Middle frontal gyrus (tissue), 1 donor: ENCODE data around the gene CANT1.
"Not testable (repeated sequence)": the region's sequence is repeated elsewhere in the genome, so short reads cannot be mapped to it uniquely, and the experiment has no call there.

Experiments
- DNase-seq: peaks from one replicate; pipeline ENCODE4 v3.0.0-alpha.2; 2015; ENCODE audit warnings: low spot score; ENCODE audit errors: extremely low spot score

Gene CANT1

GRCh38 chr17:78961571-78961970, 48.0 kb downstream of the CANT1 start:
- no peak for DNase-seq

DNA sequence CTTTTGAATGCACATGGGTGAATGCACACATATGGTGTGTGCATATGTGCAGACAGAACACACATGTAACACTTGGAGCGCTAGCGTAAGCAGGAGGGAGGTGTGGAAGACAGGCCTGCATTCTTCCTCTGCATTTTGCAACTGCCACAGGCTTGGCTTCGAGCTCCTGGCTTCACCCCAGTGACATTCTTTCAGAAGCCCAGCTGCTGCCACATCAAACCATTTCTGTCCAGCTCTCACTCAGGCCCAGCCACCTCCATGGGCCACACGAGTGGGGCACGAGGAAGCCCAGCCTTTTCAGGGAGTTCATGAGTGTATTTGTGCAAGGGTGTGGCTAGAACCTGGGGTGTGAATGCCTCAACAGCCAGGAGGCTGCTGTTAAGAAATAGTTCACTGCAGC, 48.6 kb downstream of the CANT1 start:
- DNase-seq: no peak

DNA sequence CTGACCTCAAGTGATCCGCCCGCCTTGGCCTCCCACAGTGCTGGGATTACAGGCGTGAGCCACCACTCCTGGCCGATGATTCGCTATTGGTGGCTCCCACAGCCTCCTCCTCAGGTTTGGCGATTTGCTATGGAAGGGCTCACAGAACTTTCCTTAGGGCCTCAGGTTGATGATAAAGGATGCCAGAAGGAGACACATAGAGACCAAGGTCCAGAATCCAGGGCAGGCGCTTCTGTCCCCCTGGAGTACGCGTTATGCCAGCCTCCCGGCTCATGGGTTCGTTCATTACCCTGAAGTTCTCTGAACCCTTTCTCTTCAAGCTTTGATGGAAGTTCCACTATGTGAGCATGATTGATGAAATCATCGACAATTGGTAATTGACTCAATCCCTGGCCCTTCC, 49.8 kb downstream of the CANT1 start:
- no peak for DNase-seq

DNA sequence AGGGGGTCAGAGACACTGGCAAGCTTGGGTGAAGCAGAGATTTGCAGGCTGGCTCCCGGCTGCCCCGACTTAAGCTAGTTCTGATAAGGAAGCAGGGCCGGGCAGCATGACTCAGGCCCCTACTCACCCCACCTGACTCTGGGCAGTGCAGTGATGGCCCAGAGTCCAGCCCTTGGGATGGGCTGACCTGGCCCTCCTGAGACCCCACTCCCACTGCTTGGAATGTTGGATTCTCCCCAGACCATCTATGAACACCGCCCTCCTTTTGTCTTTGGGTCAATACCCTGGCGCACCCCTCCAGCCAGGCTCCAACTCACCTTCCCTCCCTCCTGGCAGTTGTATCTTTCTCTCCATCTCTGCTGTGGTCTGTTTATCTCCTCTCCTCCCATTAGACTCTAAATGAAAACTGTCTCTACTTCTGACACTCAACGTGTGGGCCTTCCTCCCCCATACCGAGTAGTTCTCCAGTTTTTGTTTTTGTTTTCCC, 50.9 kb downstream of the CANT1 start:
- DNase-seq: no peak

DNA sequence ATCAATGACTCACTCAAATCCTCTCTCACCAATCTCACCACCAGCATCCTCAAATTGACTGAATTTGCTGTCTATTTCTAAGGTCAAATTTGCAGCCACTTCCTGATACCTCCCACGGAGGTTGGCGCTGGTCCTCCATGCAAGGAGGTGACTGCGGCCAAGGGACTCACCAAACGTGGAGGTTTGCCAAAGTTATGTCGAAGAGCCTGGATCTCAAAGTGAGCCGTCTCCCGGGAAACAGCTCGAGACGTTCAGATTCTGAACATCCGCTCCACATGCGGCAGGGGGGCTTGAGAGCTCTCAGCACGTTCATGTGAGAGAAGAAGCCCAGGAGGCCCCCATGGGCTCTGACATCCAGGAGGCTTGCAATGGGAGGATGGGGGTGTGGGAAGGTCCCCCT, 52.4 kb downstream of the CANT1 start:
- DNase-seq: no peak

DNA sequence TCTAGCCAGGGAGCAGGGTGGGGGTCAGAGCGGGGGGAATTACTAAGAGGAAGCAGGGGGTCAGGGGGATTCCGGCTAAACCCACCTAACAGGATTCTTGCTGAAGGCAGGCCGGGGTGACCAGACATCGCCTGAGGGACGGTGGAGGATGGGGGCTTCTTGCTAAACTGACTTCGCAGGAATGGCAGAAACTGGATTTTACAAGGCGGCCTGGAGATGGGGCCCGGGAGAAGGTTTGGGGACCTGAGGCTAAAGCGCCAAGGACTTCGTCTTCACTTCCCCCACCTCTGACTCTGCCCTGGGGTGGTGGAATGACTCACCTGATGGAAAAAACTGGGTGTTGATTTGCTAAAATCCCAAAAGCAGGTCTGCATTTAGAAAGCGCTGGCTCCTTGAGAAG, 53.3 kb downstream of the CANT1 start:
- no peak for DNase-seq

DNA sequence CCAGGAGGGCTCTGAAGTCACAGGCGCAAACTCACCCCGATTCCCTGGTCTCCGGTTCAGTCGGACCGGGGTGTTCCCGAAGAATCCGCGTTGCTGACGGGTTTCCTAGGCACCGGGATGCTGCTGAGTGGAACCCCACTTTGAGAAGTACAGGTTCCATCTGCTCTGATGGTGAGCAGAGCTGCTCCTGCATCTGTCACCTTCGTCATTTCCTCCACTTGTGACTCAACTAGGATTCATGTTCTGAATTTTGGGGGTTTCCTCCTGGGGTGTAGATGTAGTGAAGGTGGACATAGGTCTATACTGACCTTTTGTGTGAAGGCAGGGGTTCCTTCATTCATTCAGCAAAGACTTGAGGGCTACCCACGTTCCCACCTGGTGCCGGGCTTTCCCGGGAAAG, 54.9 kb downstream of the CANT1 start:
- DNase-seq: no peak

GRCh38 chr17:78953356-78954350, 55.9 kb downstream of the CANT1 start:
- DNase-seq: no peak

GRCh38 chr17:78952706-78953105, 56.9 kb downstream of the CANT1 start:
- DNase-seq: no peak

GRCh38 chr17:78951967-78952551, 57.5 kb downstream of the CANT1 start:
- DNase-seq: no peak

DNA sequence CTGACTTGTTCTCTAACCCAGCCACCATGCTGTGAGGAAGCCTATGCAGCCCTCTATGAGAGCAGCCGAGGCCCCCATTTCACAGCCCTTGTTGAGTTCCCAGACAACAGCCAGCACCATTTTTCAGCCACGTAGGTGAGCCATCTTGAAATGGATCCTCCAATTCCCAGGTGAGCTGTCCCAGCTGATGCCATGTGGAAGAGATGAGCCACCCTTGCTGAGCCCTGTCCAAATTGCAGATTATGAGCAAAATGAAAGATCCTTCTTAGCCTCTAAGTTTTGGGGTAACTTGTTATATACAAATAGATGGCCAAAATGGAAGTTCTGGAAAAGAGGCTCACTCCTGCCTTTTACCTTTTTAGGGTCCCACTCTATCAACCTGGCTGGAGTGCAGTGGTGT, 58.7 kb downstream of the CANT1 start:
- no peak for DNase-seq

GRCh38 chr17:78947235-78948149, 62.1 kb downstream of the CANT1 start:
- DNase-seq: no peak

GRCh38 chr17:78946631-78947030, 62.9 kb downstream of the CANT1 start:
- DNase-seq: no peak

DNA sequence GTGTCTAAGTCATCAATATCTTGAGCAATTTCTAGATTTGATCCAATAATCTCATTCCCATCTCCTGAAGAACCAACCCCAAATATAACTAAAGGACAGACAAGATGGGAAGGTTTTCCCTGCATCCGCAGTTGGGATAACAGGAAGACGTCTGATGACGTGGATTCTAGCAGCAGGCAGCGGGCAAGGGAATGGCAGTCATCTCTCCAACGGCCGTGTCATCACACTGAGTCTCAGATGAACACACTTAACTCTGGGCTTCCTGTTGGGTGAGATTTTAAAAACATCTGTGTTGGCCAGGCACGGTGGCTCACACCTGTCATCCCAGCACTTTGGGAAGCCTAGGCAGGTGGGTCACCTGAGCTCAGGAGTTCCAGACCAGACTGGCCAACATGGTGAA, 63.4 kb downstream of the CANT1 start:
- no peak for DNase-seq

DNA sequence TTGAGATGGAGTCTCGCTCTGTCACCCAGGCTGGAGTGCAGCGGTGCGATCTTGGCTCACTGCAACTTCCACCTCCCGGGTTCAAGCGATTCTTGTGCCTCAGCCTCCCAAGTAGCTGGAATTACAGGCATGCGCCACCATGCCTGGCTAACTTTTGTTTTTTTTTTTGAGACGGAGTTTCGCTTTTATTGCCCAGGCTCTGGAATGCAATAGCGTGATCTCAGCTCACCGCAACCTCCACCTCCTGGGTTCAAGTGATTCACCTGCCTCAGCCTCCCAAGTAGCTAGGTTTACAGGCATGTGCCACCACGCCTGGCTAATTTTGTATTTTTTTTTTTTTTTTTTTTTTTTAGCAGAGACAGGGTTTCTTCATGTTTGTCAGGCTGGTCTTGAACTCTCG, 64.1 kb downstream of the CANT1 start:
- not testable (repeated sequence) for DNase-seq

DNA sequence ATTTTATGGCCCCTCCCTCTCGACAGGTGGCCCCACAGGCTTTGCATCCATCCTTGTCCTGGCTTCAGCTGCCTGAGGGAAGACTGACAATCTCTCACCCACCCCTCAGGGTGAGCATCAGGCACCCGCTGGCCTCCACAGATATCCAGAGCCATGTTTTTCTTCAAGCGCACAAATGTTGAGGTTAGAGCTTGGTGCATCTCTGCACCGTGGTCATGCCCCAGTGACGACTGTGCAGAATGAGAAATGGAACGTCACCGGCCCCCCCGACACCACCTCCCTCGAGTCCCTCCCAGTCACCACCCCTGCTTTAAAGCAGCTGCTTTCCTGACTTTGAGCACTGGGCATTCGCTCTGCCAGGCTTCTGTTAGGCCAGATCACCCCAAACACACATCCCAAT, 64.6 kb downstream of the CANT1 start:
- DNase-seq: no peak

- DNase-seq: no peak
These were observed 65.5 kb downstream of the CANT1 start for GRCh38 chr17:78944026-78944425.
